HG03196 (cell line): ENCODE data around the gene PVRIG.
"Not testable (repeated sequence)": the region's sequence is repeated elsewhere in the genome, so short reads cannot be mapped to it uniquely, and the experiment has no call there.

Experiments used
- ATAC-seq: cut with Tn5 transposase; IDR thresholded peaks from one replicate; pipeline ENCODE4 v1.9.1; 2021; ENCODE audit not compliant: unreplicated experiment

PVRIG gene

GRCh38 chr7:100192969-100193368, 26.8 kb upstream of the PVRIG start:
- no peak for ATAC-seq

GRCh38 chr7:100195222-100195621, 24.5 kb upstream of the PVRIG start:
- ATAC-seq, result no peak

GRCh38 chr7:100195901-100196322, 23.8 kb upstream of the PVRIG start:
- not testable (repeated sequence) for ATAC-seq

GRCh38 chr7:100198266-100198665, 21.5 kb upstream of the PVRIG start:
- no peak for ATAC-seq

- no peak for ATAC-seq
Measured at GRCh38 chr7:100200693-100201092, 19.1 kb upstream of the PVRIG start.

GRCh38 chr7:100204454-100204853, 15.3 kb upstream of the PVRIG start:
- ATAC-seq, result no peak

- ATAC-seq, result peak; percentile 54
Measured at GRCh38 chr7:100208911-100209408, 10.8 kb upstream of the PVRIG start.

- ATAC-seq, result no peak
Measured at GRCh38 chr7:100209493-100209892, 10.3 kb upstream of the PVRIG start.

GRCh38 chr7:100210805-100211204, 8.9 kb upstream of the PVRIG start:
- no peak for ATAC-seq

- no peak for ATAC-seq
Measured at GRCh38 chr7:100211342-100211780, 8.4 kb upstream of the PVRIG start.

GRCh38 chr7:100212631-100213286, 7.0 kb upstream of the PVRIG start:
- no peak for ATAC-seq

GRCh38 chr7:100213672-100214071, 6.1 kb upstream of the PVRIG start:
- no peak for ATAC-seq

GRCh38 chr7:100214356-100214755, 5.4 kb upstream of the PVRIG start:
- ATAC-seq, result not testable (repeated sequence)

GRCh38 chr7:100215895-100216294, 3.9 kb upstream of the PVRIG start:
- ATAC-seq, result no peak

- not testable (repeated sequence) for ATAC-seq
Measured at GRCh38 chr7:100217934-100218333, 1.8 kb upstream of the PVRIG start.

GRCh38 chr7:100219271-100219737, 445 bp upstream of the PVRIG start:
- no peak for ATAC-seq

GRCh38 chr7:100220586-100221230, 959 bp downstream of the PVRIG start:
- no peak for ATAC-seq

GRCh38 chr7:100221231-100221718, 1.5 kb downstream of the PVRIG start:
- peak; percentile 44 for ATAC-seq

GRCh38 chr7:100221767-100222444, 2.2 kb downstream of the PVRIG start:
- no peak for ATAC-seq

GRCh38 chr7:100222445-100223132, 2.8 kb downstream of the PVRIG start:
- no peak for ATAC-seq

- ATAC-seq, result not testable (repeated sequence)
Measured at GRCh38 chr7:100223376-100223927, 3.7 kb downstream of the PVRIG start.
